HK-2 (cell line): Measurements from ENCODE around the gene SNX14.

Experiments used
- DNase-seq: peaks from one replicate; pipeline ENCODE4 v3.0.0-alpha.2; 2018; ENCODE audit not compliant: unreplicated experiment

The SNX14 gene

DNA sequence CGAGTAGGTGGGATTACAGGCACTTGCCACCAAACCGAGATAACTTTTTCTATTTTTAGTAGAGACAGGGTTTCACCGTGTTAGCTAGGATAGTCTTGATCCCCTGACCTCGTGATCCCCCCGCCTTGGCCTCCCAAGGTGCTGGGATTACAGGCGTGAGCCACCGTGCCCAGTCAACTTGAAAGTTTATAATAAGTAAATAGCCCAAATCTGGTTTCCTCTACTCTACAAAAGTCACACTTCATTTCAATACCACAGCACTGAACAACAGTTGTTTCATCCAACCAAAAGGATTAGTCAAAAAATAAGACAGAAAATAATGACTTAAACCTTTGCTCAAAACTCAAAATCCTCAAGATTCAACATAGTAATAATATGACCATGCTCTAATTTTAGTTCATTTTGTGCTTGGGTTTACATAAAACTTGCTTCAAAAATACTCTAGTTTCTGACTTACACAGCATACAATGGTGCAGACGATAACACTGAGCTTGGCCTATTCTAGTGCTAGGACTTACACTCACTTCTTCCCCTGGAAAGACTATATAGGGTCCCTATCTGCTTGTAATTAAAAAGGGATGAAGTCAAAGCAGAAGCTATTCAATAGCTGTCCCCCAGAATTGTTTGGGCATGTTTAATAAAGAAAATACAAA is 87.1 kb downstream of the SNX14 start:
- no peak for DNase-seq

DNA sequence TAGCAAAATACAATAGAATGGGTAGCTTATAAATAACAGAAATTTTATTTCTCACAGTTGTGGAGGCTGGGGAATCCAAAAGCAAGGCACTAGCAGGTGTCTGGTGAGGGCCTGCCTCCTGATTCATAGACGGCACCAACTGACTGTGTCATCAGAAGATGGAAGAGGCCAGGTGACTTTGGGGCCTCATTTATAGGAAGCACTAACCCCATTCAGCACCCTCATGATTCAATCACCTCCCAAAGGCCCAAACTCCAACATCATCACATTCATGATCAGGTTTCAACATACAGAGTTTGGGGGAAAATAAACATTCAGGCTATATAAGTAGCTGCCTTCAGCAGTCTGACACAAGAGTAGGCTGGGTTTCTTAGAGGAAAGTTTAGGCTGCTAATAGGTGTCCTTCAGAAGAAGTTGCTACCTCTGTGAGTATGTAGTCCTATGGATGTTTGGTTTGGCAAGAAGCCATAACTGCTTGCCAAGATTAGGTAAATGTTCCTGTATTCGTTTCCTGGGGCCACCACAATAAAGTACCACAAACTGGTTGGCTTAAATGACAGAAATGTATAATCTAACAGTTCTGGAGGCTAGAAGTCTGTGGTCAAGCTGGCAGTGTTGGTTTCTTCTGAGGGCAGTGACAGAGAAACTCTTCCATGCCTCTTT is 94.9 kb downstream of the SNX14 start:
- no peak for DNase-seq

DNA sequence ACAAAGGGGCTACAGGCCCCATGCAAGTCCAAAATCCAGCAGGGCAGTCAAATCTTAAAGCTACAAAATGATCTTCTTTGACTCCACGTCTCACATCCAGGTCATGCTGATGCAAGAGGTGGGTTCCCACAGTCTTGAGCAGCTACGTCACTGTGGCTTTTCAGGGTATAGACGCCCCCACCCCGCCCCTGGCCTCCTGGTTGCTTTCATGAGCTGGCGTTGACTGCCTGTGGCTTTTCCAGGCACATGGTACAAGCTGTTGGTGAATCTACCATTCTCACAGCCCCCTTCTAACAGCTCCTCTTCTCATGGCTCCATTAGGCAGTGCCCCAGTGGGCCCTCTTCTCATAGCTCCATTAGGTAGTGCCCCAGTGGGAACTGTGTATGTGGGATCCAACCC is 96.8 kb downstream of the SNX14 start:
- no peak for DNase-seq

DNA sequence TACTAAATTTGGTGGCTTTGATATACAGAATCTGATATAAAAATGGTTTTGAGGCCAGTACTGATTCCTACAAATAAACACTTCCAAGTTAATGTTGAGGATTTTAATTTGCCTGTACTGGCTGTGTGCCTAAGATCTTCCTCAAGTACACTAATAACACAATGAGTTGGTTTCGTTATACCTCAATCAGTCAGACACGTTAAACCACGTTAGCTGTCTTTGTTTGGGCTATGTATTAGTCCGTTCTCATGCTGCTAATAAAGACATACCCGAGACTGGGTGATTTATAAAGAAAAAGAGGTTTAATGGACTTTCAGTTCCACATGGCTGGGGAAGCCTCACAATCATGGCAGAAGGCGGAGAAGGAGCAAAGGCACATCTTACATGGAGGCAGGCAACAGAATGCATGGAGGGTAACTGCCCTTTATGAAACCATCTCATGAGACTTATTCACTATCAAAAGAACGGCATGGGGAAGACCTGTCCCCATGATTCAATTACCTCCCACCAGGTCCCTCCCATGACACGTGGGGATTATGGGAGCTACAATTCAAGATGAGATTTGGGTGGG is 97.6 kb downstream of the SNX14 start:
- DNase-seq = no peak

DNA sequence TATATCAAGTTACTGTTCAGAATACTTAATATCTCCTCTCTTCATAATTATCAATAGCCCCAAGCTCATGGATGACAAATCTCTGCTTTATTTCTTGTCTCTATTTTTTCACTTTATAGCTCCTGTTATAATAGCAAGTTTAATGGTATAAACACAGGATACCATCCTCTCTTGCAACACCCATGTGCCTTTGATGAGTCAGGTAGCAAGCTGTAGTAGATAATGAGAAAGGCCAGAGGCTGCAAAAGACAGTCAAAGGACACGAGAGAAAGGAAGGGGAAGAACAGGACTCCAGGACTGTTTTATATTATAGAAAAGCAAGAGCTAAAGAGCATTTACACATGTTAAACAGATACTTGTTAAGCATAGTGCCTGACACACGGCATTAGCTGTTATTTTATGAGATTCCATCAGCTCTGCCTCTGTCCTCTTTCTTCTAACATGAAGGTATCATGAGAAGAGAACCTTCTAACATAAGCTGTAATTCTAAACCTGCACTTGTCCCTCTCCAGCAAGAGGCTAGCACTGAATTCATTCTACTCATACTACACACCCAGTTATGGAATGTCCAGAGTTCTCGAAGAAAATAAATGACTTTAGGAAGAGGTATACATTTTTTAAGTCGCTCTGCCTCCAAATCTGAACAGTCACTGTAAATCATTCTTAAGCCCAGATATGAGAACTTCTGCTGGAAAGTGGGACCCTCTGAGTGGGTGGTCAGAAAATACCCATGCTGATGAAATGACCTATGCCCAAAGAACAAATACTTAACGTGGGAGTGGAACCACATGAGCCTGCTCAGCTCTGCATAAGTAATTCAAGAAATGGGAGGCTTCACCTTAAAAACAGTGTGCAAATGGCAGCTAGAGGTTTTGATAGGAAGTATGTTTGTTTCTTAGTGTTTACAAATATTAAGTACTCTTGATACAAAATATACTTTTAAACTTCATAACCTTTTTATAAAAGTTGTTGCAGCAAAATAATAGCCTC is 98.8 kb downstream of the SNX14 start:
- no peak for DNase-seq

DNA sequence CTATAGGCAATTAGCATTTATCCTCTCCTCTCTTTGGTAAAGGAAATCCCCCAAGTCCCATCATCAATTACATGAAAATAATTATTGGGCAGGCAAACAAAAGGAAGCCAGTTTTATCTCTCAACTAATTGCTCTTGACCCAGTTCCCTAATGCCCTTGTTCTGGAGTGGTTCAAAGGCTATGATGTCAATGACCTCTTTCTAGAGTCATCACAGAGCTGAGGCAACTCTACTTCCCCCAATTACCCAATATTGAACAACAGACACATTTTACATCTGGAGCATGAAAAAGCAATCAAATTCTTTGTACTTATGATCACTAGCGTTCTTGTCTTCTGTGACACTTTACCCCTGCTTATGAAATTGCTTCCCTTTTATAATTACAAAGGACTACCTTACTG is 100.3 kb downstream of the SNX14 start:
- no peak for DNase-seq

DNA sequence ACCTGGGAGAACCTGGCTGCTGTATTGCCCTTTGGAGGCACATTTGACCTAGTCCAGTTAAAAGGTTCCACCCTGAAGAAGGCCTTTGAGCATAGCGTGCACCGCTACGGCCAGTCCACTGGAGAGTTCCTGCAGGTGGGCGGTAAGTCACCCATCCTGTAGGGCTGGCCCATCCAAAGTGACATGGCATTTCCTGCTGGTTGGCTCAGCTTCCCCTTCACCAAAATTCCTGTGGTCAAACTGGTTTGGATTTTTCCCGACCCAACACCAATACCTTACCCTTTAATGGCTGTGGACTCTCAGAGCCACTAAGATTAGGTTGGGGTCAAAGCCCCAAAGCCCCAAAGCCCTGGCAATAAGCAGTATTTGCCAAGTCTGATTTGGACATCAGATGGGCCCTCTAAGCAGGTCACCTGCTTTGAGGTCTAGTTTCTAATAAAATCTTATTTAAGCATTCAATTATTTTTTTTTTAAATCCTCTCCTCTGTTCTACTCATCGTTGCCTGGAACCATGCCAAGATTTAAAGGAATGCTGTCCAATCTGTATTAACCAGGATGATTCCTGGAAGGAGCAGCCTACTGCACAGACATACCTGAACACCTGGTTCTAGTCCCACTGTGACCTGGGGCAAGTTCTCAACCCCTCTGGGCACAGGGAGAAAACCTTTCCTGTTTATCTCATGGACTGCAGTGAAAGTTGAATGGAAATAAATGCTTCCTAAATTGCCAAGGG is 103.0 kb downstream of the SNX14 start:
- DNase-seq = no peak

DNA sequence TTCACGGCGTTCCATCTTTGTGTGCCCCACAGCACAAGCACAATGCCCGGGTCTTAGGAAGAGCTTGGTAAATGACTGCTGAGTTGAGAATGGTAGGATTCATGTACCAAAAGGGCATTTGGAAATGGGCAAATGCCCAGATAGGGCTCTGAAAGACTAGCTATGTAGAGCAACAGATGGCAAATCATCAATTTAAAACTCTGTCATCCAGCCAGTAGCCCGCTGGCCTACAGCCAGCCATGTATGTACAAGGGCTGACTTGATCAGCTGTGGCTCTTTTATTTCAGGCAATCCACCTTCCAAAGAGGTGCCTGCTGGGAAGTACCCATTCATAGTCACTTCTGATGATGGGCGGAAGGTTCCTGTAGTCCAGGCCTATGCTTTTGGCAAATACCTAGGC is 108.7 kb downstream of the SNX14 start:
- no peak for DNase-seq

DNA sequence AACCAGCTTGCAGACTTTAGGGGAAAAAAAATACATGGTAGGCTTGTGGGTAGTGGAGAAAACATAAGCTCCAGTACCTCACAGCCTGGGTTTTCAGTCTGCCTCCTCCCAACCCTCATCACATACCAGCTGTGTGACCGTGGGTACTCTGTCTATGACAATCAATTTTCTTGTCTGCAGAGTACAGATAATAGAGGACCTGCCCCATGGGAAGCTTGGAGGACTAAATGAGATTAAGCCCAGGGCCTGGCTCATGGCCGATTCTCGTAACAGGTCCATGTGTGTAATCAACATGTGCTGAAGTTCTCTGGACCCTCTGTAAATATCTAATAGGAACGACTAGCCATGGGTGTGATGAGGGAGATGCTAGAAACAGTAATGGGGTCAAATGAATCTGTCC is 109.8 kb downstream of the SNX14 start:
- DNase-seq = no peak

DNA sequence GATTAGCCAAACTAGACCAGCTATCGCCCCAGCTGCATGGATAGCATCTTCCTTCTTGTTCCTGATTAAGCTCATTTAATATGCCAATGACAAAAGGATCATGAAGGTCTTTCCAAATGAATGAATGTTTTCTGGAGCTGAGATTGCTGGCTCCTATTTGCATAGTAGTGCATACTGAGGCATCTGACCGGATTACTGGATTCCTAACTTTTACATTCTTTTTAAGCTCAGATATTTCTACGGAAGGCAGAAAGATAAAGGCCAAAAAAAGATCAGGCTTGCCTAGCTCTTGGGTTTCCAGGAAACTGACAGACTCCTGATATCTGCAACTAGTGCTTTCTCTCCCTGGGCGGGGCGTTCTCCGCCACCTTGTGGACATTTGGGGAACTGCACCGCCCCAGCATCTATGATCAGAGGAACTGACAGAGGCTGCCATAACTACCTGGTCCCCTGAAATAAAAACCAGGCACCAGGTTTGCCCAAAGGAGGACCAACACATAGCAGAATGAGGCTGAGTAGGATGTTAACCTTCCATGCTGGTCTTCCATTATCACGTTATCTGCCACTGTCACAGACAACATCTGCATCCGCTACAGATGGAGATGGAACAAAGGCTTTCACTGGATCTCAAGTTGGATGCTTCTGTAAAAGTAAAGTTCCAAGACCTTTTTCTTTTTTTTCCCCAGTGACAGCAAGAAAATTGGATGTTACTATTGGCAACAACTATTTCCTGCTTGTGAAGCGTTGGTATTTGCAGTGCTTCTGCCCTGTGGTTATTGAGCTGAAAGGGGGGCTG is 110.6 kb downstream of the SNX14 start:
- DNase-seq = peak; percentile 77

DNA sequence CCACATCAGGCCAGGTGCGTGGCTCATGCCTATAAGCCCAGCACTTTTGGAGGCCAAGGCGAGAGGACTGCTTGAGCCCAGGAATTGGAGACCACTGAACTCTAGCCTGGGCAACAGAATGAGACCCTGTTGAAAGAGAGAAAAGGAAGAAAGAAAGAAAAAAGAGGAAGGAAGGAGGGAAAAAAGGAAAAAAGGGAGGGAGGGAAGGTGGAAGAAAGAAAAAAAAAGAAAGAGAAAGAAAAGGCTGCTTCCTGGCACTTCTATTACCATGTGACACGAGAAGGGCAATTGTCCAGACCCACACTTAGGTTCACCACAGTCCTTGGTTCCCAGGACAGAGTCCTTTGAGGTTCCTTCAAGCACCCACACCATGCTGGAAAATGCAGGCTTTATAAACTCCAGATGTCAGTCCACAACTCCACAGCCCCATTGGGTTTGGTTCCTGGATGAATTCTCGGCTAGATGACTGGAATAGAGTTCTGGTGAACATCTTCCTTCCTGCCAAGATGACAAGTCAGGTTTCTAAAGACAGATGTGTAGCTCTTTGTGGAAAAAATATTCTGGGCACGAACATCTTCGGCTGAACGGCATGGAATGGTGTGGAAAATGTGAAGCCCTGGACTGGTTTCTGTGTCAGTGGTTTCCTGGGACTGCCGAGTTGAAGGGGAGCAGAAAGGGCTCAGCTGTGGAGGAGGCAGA is 111.3 kb downstream of the SNX14 start:
- DNase-seq = no peak

DNA sequence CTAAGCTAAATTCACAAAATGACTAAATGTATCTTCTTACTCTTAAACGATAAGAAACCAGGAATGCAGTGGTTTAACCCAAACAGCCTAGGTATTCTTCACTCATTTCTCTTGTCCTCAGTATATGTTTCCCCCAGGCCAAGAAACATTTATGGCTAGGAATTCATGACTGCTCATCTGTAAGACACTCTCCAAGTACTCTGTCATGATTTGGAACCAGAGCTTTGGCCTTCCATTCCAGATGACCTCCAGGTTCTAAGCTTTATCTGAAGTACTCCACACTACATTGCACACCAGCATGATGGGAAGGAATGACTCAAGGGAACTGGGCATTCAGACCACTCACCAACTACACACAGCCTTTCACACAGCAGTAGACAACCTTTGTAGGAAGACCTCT is 114.5 kb downstream of the SNX14 start:
- no peak for DNase-seq

DNA sequence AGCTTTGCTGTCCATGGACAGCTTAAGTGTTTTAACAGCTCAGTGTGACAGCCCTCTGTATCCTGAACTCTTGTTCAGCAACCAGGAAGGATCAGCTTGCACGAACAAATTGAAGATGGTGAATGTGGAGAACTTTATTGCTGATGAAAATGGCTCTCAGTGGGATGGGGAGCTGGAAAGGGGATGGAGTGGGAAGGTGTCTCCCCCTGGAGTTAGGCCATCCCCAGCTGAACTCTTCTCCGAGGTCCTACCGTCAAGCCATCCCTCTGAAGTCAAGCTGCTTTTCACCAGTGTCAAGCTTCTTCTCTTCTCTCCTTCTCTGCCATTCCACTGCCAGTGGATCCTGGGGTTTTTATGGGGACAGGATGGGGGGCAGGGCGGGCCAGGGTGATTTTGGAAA is 117.1 kb downstream of the SNX14 start:
- no peak for DNase-seq

DNA sequence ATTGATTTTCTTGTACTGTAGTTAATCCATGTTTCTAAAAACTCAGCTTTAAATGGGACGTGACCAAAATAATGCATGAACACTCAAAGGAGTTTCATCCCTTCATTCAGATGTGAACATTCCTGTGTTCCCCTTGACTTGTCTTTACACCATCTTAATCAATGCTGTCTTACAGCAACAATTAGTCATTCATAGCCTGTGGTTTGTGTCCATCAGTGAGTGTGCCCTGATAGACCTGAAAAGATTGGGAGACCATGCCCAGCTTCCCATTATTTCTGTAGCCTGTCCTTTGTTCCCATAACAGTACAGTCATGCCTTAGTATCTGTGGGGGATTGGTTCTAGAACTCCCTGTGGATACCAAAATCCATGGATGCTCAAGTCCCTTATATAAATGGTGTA is 119.9 kb downstream of the SNX14 start:
- no peak for DNase-seq

DNA sequence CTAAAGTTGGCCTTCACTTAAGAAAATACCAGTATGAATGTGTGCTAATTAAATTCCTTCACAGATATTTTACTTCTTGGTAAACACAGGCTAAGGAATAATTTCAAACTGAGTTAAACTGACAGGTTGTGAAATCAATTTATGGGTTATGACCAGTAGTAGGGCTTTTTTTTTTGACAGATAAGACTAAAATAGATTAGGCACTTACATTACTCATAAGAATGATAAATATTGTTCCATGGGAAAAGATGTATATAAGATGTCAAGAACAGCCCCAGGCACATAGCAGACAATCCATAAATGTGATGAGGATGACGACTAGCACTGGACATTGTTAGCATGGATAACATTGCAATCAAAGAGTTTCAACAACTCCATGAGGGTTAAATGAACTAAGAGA is 120.9 kb downstream of the SNX14 start:
- no peak for DNase-seq

DNA sequence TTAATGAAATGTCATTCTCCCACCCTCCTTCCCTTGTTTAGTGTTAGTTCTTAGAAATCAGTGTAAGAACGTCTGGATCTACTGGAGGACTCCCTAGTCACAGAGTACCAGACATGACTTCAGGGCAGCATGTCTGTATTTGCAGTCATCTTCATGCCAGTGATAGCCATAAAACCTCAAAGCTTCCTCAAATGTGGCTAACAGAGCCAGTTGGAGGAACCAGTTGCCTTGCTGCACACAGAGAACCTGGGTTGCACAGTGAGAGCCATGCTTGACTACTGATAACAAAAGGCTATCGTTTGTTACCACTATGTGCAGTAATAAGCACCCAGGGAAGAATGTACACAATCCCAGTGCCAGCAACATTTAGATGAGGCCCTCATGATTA is 123.6 kb downstream of the SNX14 start:
- no peak for DNase-seq

DNA sequence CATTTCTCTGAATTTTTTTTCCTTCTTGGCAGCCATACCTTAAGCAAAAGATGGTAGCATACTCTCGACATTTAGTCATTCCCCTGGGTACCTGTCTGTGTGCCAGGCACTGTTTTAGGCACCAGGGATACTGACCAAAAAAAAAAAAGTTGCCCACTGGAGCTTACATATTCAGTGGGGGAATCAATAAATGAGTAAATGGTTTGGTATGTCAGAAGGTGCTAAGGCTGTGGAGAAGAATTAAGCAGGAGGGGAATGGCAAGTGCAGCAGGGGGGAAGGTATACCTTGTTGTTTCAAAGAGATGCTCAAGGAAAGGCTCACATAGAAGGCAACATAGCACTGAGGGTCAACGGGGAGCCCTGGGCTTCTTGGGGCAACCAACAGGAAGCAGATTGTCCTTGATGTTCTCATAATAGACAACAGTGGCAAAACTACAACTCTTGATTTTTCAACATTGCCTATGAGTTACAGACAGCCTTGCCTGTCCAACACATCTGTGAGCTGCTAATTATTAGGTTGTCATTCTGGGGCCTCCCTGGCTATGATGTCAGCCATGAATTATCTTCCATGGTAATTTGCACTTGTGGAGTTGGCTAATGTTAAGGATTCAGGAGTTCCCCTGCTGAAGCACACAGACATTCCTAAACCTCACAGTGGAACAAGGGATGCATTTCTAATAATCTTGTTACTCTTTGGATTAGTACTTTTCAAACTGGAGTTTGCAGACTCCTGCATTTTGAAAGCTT is 124.2 kb downstream of the SNX14 start:
- DNase-seq = no peak

DNA sequence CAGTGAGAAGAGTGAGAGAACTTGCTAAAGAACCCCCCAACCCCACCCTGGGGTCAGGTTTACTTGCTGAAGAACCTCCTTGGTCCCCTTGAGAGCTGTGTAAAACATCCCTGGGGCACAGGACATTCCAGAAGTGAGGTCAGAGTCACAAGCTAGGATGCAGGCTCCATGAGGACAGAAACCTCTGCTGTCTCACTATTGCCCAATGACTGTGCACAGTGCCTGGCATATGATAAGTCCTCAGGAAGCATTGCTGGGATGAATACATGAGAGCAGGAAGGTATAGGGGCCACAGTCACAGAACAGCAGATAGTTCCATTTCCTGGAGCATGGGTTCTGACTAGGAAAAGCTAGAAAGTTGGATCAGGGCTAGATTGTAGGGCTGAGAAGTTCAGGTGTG is 125.3 kb downstream of the SNX14 start:
- no peak for DNase-seq

DNA sequence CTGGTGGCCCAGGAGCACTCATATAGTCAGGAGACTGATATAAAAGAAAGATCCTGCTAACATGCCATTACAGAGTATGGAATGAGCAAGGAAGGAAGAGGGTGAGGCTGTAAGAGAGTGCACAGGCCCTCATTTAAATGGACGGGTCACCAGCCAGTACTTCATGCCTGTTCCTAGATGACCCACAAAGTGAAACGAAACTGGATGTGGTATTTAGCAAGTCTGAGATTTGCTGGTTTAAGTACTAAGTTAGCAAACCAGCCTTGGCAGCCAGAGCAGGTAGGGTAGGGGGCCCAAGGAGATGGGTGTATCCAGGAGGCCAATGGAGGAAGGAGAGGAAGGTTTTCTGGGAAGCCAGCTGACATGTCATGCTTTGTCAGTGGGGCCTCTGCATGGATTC is 127.9 kb downstream of the SNX14 start:
- DNase-seq = no peak
